Activated T-cell treated with anti-CD3 and anti-CD28 coated beads, Interleukin-2, amount 50 U/mL, for 4 hours (primary cell): ENCODE data around the gene SEMA6C. TPM values are rescaled to one million over a fixed set of nuclear protein-coding genes. Genes with fewer than 3 reads are reported as not detected.
A peak's percentile ranks its signal among the peaks of the same experiment; 100 is the strongest.

Experiments
- ATAC-seq, 2 donors: fragments of 200-7000 bp; cut with Tn5 transposase; one replicate each; pipeline ENCODE4 v1.10.0; 2021
- DNase-seq: peaks from one replicate; pipeline ENCODE4 v3.0.0-alpha.2; 2020
- H3K27me3 Mint-ChIP-seq: one replicate; pipeline ENCODE4 v1.8.0; 2021; ENCODE audit warnings: low read depth, mixed read lengths
- H3K36me3 Mint-ChIP-seq: one replicate; pipeline ENCODE4 v1.8.0; 2022; ENCODE audit warnings: mixed read lengths; ENCODE audit not compliant: insufficient read depth
- H3K4me1 Mint-ChIP-seq: one replicate; pipeline ENCODE4 v1.8.0; 2021; ENCODE audit warnings: low read depth, mixed read lengths
- H3K4me3 Mint-ChIP-seq: one replicate; pipeline ENCODE4 v1.8.0; 2021; ENCODE audit warnings: mild to moderate bottlenecking, moderate library complexity, mixed read lengths
- H3K9me3 Mint-ChIP-seq: one replicate; pipeline ENCODE4 v1.8.0; 2021; ENCODE audit warnings: mixed read lengths
- total RNA-seq, 3 donors: library from RNA; stranded (reverse); gene quantifications; one replicate each; pipeline ENCODE4 v1.2.1, GENCODE V29; 2021

SEMA6C gene
- total RNA-seq, 3 donors from 2014 or later = 0.78 to 1.3 (median 0.84) TPM

DNA sequence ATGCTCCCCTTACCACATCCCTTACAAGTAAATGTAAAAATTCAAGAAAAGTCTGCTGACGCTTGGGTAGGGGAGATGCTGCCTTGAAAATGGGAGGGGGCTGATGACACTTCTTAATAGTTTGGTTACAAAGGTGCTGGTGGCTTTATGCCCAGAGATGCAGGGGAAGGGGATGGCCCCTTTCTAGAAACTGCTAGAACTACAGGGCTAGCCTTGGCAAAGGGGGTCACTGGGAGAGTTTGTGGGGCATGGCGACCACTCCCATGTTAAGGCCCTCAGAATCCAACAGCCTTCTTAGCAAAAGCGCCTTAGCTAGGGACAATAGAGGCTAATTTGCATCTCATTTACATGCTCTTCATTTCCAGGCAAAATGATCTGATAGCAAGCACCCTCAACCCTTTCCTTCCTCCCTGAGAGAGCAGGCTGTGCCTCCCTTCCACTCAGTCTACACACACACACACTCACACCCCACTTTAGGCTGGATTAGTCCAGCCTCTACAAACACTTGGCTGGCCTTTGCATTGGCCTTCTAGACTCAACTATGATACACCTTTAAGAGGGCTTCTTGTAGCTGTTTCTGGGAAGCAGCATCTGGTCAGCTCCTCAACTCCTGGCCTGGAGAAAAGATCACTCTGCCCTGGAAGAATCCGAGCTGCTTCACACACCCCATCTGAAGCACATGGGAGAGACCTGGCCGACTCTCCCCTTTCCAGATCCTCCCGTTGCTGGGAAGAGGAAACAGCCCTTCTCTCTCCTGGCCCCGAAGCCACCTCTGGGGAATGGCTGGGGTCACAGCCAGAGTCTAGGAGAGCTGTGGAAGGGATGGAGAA is 1.7 kb downstream of the SEMA6C start:
- Mint-ChIP-seq H3K4me1 (peaks cover 11% of the 10 kb centered on the region), H3K27me3 (no peaks in the 10 kb centered on the region), H3K9me3 (no peaks in the 10 kb centered on the region), H3K4me3 (peak overlapping the region; percentile 37), H3K36me3 (no peaks in the 10 kb centered on the region)
- no peak for ATAC-seq
- no peak for DNase-seq

- Mint-ChIP-seq H3K27me3 (no peaks in the 10 kb centered on the region), H3K4me1 (peaks cover 11% of the 10 kb centered on the region), H3K9me3 (no peaks in the 10 kb centered on the region), H3K4me3 (no peak overlapping the region), H3K36me3 (no peaks in the 10 kb centered on the region)
- ATAC-seq (no peak), DNase-seq (no peak)
Observed at GRCh38 chr1:151143986-151144385, 2.4 kb downstream of the SEMA6C start.

DNA sequence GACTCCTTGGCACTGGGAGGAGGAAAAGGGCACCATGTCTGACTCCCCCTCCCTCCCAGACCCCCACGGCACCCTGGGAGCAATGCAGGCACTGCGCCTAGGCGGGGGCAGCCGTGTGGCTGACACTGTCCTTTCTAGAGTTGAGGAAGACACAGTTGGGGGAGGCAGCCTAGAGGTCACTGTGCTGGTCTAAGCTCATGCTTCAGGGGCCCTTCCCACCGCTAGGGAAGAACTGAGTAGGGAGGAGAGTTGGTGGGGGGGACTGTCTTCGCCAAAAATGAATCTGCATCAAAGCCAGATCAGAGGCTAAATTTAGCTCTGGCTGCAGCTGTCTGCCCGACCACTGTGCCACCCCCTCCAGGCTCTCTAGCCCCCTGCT is 3.4 kb downstream of the SEMA6C start:
- no peaks in the 10 kb centered on the region for H3K9me3 Mint-ChIP-seq
- DNase-seq (no peak), ATAC-seq (no peak)
- H3K4me3 Mint-ChIP-seq = no peak overlapping the region
- no peaks in the 10 kb centered on the region for H3K36me3 Mint-ChIP-seq
- peaks cover 11% of the 10 kb centered on the region for H3K4me1 Mint-ChIP-seq
- no peaks in the 10 kb centered on the region for H3K27me3 Mint-ChIP-seq

- DNase-seq (no peak), ATAC-seq (no peak)
- Mint-ChIP-seq H3K27me3 (no peaks in the 10 kb centered on the region), H3K4me3 (no peak overlapping the region), H3K4me1 (peaks cover 11% of the 10 kb centered on the region), H3K36me3 (no peaks in the 10 kb centered on the region), H3K9me3 (no peaks in the 10 kb centered on the region)
Observed at GRCh38 chr1:151142411-151143056, 3.9 kb downstream of the SEMA6C start.

- no peaks in the 10 kb centered on the region for H3K4me1 Mint-ChIP-seq
- H3K4me3 Mint-ChIP-seq = no peak overlapping the region
- no peaks in the 10 kb centered on the region for H3K27me3 Mint-ChIP-seq
- no peaks in the 10 kb centered on the region for H3K36me3 Mint-ChIP-seq
- no peaks in the 10 kb centered on the region for H3K9me3 Mint-ChIP-seq
- DNase-seq = no peak
- no peak for ATAC-seq
Observed at GRCh38 chr1:151137789-151138188, 8.6 kb downstream of the SEMA6C start.

DNA sequence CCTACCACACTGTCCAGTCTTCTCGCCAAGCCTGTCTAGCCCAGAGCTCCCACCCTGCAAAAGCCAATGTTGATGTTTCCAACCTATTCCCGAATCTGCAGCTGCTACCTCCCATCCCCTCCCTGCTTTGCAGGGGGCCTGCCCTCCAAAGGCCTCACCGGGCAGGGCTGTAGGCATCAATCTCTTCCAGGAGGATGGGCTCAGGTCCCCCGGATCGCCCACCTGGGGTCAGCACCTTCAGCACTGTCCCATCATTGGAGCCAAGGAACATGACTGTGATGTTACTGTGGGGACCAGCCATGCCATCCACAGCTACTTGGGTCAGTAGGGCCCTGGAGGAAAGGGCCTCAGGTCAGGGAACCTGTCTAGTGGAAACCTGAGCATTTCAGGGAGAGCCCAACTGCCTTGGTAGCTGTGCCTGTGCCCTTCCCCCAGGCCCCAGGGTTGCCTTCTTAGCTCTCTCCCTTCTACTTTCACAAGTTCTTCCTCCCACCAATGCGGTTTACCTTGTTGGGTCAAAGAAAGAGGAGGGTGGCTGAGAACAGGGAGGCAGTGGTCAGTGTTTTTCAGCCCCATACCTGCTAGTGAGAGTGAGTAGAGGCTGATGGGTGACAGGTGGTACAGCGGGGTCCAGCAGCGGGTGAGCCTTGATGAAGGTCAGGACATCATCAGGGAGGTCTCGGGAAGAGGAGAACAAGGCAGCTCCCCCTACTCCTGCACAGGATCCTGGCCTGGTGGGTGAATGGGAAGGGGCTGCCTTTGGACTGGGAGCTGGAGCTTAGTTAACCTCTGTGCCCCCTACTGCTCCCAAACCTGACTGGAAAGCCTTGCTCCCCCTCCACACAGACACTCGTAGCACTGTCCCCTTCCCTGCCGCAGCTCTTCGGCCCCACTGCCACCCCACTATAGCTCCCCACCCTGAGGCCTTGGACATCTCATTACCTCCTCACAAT is 10.7 kb downstream of the SEMA6C start:
- Mint-ChIP-seq H3K9me3 (no peaks in the 10 kb centered on the region), H3K4me3 (no peak overlapping the region), H3K4me1 (peaks cover 9% of the 10 kb centered on the region), H3K36me3 (no peaks in the 10 kb centered on the region), H3K27me3 (peaks cover 8% of the 10 kb centered on the region)
- DNase-seq (no peak), ATAC-seq (no peak)

GRCh38 chr1:151134991-151135390 is 11.4 kb downstream of the SEMA6C start:
- Mint-ChIP-seq H3K9me3 (no peaks in the 10 kb centered on the region), H3K4me1 (peaks cover 9% of the 10 kb centered on the region), H3K27me3 (peaks cover 8% of the 10 kb centered on the region), H3K36me3 (no peaks in the 10 kb centered on the region), H3K4me3 (no peak overlapping the region)
- DNase-seq (no peak), ATAC-seq (no peak)

- H3K27me3 Mint-ChIP-seq = peaks cover 8% of the 10 kb centered on the region
- H3K4me3 Mint-ChIP-seq = no peak overlapping the region
- DNase-seq = no peak
- peaks cover 9% of the 10 kb centered on the region for H3K4me1 Mint-ChIP-seq
- ATAC-seq = no peak
- H3K9me3 Mint-ChIP-seq = no peaks in the 10 kb centered on the region
- H3K36me3 Mint-ChIP-seq = no peaks in the 10 kb centered on the region
Observed at GRCh38 chr1:151134396-151134795, 12.0 kb downstream of the SEMA6C start.

GRCh38 chr1:151133018-151133806 is 13.2 kb downstream of the SEMA6C start:
- Mint-ChIP-seq H3K4me1 (peaks cover 9% of the 10 kb centered on the region), H3K27me3 (peaks cover 8% of the 10 kb centered on the region), H3K9me3 (no peaks in the 10 kb centered on the region), H3K4me3 (no peak overlapping the region), H3K36me3 (no peaks in the 10 kb centered on the region)
- no peak for ATAC-seq
- DNase-seq = no peak

- Mint-ChIP-seq H3K4me1 (peaks cover 9% of the 10 kb centered on the region), H3K9me3 (no peaks in the 10 kb centered on the region), H3K36me3 (no peaks in the 10 kb centered on the region), H3K4me3 (no peak overlapping the region), H3K27me3 (peaks cover 8% of the 10 kb centered on the region)
- DNase-seq = no peak
- no peak for ATAC-seq
Observed at GRCh38 chr1:151132335-151133017, 14.0 kb downstream of the SEMA6C start.

DNA sequence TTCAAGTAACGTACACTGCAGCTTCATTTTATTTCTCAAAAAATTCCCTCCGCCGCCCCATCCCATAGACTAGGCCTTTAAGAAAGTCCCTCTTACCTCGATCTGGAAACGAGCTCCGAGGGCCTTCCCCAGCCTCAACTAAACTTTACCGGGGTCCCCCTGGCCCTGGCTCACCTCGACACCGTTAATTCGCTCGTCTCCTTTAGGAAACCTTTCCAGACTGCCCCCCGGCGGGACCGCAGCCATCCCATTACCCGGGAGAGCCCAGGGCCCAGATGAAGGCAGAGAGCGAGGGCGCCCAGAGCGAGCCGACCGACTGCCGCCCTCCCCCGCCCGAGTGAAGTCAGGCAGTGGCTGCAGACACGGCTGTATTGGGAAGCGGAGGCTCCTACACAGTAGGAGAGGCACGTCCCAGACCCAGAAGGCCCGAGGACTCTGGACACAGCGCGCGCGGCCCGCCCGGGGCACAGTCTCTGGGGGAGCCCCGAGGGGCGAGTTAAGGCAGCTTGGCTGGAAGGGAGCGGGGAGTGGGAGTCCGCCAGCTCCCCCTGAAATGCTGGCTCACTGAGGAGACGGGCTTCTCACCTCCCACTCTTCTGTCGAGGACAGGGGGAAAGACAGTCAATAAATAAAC is 14.6 kb downstream of the SEMA6C start:
- peak overlapping the region; percentile 75 for H3K4me3 Mint-ChIP-seq
- H3K27me3 Mint-ChIP-seq = peaks cover 8% of the 10 kb centered on the region
- DNase-seq (no peak), ATAC-seq (no peak)
- H3K9me3 Mint-ChIP-seq = no peaks in the 10 kb centered on the region
- no peaks in the 10 kb centered on the region for H3K36me3 Mint-ChIP-seq
- peaks cover 9% of the 10 kb centered on the region for H3K4me1 Mint-ChIP-seq

DNA sequence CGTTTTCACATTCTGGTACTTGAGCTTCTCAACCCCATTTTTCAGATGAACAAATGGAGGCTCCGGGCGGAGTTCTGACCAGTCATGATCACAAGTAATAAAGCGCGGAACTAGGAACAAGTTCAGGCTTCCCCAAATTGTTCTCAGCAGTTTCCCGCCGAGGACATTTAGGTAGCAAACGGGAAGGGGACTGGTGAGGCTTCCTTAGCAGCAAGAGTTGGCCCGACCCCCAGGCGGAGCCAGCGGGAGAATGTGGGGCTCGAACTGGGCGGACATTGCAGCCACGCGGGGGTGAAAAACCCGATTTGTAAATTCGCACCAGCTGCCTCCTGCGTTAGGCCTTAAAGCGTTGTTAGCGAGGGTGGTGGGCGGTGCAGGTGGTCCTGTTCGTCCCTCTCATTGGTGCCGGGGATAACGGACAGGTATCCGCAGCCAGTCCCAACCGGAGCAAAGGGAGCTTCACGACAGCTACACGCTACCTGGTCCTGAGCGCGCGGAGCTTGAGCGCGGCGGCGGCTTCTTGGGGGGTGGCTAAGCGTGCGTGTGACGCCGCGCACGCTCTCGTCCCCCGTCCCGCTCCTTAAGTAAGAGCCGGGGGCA is 15.3 kb downstream of the SEMA6C start:
- no peaks in the 10 kb centered on the region for H3K9me3 Mint-ChIP-seq
- peak; percentile 100 for ATAC-seq
- peaks cover 9% of the 10 kb centered on the region for H3K4me1 Mint-ChIP-seq
- peak overlapping the region; percentile 75 for H3K4me3 Mint-ChIP-seq
- H3K27me3 Mint-ChIP-seq = peaks cover 8% of the 10 kb centered on the region
- H3K36me3 Mint-ChIP-seq = no peaks in the 10 kb centered on the region
- peak; percentile 74 for DNase-seq

DNA sequence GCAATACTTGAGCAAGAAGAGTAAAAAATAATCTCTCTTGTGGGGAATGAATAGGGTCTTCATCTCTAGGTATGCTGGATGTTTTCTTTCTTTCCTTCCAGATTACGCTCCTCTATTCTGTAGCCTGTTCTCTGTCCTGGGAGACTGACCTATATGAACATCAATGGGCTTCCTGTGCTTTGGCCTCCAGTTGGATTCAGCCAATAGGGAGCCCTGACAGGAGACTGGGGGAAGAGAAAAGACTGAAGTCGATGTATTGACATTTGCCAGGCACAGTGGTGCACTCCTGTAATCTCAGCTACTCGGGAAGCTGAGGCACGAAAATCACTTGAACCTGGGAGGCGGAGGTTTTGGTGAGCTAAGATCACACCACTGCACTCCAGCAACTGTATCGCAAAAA is 17.6 kb downstream of the SEMA6C start:
- Mint-ChIP-seq H3K4me1 (peaks cover 17% of the 10 kb centered on the region), H3K9me3 (no peaks in the 10 kb centered on the region), H3K36me3 (peaks cover 8% of the 10 kb centered on the region), H3K27me3 (peaks cover 8% of the 10 kb centered on the region), H3K4me3 (no peak overlapping the region)
- no peak for ATAC-seq
- no peak for DNase-seq
